ENCODE measurements around the gene CLSTN3. TPM values are rescaled to one million over a fixed set of nuclear protein-coding genes. Genes with fewer than 3 reads are reported as not detected.

CLSTN3 gene
- total RNA-seq: 3.7 TPM
- long read RNA-seq, full-length matches to known transcripts: 3 of 4 reads
- long read RNA-seq, partial matches to known transcripts: 1 of 4 reads
- long read RNA-seq, other reads (novel, unspliced or antisense): 0 of 4 reads

DNA sequence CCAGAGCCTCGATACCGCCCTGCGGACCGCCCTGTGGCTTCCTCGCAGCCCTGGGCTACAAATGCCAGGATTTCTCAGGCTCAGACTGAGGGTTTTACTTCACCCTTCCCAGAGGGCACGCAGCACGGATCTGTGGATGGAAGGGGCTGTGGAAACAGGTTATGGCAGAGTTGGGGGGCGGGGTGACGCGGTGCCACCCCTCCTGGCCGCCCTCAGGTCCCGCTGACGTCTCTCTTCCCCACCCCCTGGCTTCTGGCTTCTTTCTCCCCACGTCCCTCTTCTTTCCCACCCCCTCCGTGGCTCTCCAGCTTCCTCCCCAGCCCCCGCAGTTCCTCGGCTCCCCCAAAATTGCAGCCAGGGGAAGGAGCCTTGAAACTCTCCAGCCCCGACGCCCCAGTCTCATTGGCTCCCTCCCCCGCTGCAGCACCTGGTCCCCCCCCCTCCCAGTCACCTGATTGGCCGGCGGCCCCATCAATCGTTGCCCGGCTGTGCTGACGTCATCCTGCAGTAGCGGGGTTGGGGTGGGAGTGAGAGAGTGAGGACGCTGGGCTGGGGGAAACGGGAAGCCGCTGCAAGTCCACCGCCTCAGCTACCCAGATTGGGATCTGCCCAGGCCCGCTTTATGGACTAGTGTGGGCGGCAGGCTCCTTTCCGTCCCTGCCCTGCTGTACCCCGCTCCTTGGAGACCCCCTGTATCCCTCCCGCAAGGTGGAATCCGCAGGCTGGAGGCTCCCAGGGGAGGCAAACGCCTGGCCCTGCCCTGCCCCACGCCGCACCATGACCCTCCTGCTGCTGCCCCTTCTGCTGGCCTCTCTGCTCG, at the start of gene CLSTN3:
Gene CLSTN3 (plus strand): TSS at position 500 of the 820 bp plus-strand sequence. CDS start 278 bp downstream, at position 778.
- peak; percentile 89 for ATAC-seq (ENCODE audit: poor library complexity)
- peak; percentile 82 for DNase-seq
- intact Hi-C loops (cut with DNase I): no loop called here

DNA sequence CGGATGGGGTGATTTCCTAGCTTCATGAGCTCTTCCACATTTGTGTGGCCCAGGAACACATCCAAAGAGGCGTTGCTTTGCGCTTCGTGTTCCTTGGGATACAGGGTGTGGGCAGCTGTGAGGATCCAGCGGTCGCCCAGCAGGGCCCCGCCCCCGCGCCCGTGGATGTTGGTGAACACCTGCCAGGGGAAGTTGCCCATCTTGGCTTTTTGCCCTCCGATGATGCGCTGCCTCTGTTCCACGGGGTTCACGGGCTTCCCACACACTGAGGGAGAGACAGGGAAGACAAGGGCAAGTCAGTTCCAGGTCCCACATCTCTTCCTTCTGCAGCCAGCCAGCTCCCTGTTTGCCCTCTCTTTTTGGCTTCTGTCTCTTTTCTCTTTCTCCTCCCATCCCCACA, 49.1 kb upstream of the CLSTN3 start:
- DNase-seq (no peak), ATAC-seq (ENCODE audit: poor library complexity) (no peak)
- intact Hi-C loops (cut with DNase I): no loop called here

DNA sequence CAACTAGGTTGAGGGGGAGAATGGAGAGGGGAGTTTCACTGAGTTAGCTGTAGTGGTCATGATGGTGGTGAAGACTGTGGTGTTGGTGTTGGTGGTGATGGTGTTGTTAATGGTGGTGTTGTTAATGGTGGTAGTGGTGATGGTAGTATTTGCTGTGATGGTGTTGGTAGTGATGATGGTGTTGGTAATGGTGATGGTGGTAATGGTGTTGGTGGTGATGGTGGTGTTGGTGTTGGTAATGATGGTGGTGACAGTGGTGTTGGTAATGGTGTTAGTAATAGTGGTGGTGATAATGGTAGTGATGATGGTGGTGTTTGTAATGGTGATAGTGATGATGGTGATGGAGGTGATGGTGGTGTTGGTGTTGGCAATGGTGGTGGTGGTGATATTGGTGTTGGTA, 47.0 kb upstream of the CLSTN3 start:
- DNase-seq (no peak), ATAC-seq (ENCODE audit: poor library complexity) (no peak)
- intact Hi-C loops (cut with DNase I): no loop called here

DNA sequence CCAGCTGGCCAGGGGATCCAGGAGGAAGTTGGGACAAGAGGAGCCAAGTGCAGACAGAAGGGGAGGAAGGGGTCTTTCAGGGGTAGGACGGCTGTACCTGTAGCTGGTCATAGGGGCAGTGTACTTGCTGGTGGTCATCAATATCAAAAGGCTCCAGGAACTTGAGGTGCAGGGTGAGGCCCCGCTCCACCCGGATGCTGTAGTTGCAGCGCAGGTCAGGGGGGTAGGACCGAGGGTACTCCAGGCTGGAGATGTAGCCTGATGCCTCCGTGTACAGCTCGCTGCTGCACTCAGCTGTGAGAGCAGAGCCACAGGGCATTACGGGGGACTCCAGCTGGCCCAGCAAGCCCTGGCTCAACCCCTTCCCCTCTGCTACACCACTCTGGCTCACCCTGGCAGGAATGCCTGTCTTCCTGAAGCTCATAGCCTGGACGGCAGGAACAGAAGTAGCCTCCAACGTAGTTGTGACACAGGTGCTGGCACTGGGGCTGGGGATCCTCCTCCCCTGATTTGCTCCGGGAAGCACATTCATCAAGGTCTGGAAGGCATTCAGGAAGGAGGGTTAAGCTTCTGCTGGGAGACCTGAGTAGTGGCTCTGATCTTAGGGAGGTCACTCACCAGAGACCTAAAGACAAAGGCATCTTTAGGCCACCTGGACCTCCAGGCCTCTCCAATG, 40.8 kb upstream of the CLSTN3 start:
- intact Hi-C loops (cut with DNase I): no loop called here
- no peak for ATAC-seq (ENCODE audit: poor library complexity)
- no peak for DNase-seq

DNA sequence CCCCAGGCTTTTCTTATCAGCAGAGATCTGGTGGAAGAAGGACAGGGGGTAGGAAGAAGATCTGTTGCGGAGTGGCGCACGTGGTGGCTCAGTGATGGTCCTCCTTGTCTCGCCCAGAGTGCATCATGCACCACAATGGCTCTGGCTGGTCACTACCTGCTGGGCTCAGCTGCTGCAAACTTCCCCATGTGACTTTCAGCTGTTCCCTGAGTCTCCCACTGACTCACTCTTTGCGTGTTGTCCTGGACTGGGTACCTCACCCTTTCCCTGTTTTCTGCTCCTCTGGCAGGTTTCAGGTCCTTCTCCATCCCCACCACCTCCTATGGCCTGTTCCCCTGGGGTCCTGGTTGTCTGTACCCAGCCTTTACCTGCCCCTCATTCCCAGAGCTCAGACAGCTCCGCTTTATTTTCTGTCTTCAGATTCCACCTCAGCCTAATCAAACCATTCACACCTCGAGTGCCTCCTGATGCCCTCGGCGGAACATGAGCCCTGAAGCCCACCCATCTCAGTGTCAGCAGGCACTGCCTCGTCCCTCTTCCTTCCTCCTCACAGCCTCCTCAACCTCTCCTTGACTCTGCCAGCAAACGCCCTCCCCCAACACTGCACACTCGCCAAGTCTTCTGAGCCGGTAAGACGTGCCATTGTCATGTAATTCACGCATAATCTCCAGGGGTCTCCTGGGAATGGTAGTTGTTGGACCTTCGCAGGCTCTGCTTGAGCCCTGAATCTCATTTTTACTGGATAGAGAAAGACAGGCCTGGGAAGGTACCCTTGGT, 39.8 kb upstream of the CLSTN3 start:
- ATAC-seq (ENCODE audit: poor library complexity): no peak

GRCh38 chr12:7091171-7091570, 39.0 kb upstream of the CLSTN3 start:
- no peak for ATAC-seq (ENCODE audit: poor library complexity)
- intact Hi-C loops (cut with DNase I): loop anchor here (5.0 kb wide), 1 partner anchor 34 kb away; no protein-coding TSS in a partner anchor

More for the DNA sequence above, 39.8 kb upstream of the CLSTN3 start:
- DNase-seq: no peak
- intact Hi-C loops (cut with DNase I): loop anchor here (5.0 kb wide), 1 partner anchor 33 kb away; no protein-coding TSS in a partner anchor

GRCh38 chr12:7091660-7092228, 38.4 kb upstream of the CLSTN3 start:
- DNase-seq: peak; percentile 73
- ATAC-seq (ENCODE audit: poor library complexity): peak; percentile 74
- intact Hi-C loops (cut with DNase I): loop anchor here (5.0 kb wide), 1 partner anchor 34 kb away; no protein-coding TSS in a partner anchor

More at GRCh38 chr12:7091171-7091570, 39.0 kb upstream of the CLSTN3 start:
- DNase-seq: no peak

GRCh38 chr12:7092229-7092985, 37.8 kb upstream of the CLSTN3 start, which contains the start of gene C1R:
C1R (minus strand) TSS chr12:7092445; CDS start chr12:7092388, 57 bp downstream.
- DNase-seq (peak; percentile 83), ATAC-seq (ENCODE audit: poor library complexity) (peak; percentile 83)
- intact Hi-C loops (cut with DNase I): loop anchor here (5.0 kb wide), 1 partner anchor 35 kb away; no protein-coding TSS in a partner anchor

GRCh38 chr12:7092986-7093460, 37.1 kb upstream of the CLSTN3 start:
- intact Hi-C loops (cut with DNase I): loop anchor here (5.0 kb wide), 1 partner anchor 36 kb away; no protein-coding TSS in a partner anchor
- ATAC-seq (ENCODE audit: poor library complexity) (no peak), DNase-seq (no peak)

DNA sequence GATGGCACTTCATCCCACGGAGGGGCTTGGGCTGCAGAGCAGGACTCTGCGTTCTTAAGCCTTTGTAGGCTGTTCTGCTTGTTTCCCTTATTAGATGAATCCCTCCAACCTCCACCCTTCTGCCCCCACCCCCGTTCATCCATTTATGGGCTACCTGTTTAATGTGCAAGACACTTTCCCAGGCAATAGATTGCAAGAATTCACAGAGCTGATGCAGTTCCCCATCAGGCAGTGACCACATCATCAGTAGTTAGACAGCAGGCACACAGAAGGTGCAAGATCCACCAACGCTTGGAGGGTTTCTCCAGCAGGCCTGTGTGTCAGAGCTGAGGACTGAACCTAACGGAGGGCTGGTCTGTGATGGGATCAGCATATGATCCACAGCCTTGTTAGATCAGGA, 36.7 kb upstream of the CLSTN3 start:
- intact Hi-C loops (cut with DNase I): loop anchor here (5.0 kb wide), 1 partner anchor 36 kb away; no protein-coding TSS in a partner anchor
- DNase-seq (no peak), ATAC-seq (ENCODE audit: poor library complexity) (no peak)

DNA sequence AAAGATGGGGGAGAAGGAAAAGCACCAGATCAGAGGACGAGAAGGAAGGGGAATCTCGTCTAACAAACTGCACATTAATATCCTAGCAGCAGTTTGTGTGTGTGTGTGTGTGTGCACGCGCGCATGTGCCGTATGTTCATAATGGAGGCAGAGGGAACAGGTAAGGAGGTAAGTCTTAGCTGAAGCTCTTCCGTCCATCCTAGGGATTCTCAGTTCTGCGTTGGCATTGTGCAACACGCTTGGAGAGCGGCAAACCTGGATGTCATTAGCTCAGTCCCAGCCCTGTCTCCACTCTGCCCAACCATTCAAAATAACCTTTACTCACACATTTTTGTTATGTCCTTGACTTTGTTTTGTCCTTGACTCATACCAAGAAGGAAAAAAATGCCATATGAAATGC, 36.3 kb upstream of the CLSTN3 start:
- ATAC-seq (ENCODE audit: poor library complexity): no peak
- intact Hi-C loops (cut with DNase I): loop anchor here (5.0 kb wide), 1 partner anchor 37 kb away; no protein-coding TSS in a partner anchor
- no peak for DNase-seq

DNA sequence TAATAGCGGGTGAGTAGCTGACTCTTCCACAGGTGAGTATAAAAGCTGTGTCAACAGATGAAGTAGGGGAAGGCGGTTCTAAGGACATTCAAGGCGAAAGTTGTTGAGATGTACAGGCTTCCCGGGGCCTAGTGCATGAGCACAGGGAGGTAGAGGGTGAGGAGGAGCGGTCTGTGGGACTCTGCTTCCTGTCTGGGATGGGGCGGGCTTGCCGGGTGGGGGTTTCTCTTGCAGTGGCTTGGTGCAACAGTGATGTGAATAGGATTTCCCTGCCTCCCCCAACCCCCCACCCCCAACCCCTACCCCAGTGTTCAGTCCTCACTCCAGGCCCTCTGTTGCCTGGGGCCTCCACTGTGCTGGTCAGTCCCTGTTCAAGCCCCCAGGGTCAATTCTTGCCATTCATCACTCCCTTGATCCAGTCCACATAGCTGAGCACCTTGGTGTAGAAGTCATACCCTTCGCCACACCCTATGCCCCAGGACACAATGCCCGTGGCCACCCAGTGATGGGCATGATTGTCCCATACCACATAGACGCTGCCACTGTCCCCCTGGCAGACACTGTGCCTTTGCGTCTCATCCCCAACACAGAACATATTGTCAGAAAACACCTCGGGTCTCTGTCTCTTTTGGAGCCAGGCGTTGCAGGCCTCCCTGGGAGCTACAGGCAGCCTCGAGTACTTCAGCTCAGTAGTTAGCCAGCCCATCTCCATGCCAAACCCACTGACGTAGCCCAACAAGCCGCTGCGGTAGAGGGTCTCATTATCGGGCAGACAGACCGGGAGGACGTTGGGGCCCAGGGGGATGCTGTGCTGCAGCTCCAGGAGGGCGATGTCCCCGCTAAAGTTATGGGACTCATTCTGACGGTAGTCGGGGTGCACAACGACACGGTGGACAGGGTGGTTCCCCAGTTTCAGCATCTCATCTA, 33.9 kb upstream of the CLSTN3 start:
- intact Hi-C loops (cut with DNase I): no loop called here
- no peak for DNase-seq
- no peak for ATAC-seq (ENCODE audit: poor library complexity)

DNA sequence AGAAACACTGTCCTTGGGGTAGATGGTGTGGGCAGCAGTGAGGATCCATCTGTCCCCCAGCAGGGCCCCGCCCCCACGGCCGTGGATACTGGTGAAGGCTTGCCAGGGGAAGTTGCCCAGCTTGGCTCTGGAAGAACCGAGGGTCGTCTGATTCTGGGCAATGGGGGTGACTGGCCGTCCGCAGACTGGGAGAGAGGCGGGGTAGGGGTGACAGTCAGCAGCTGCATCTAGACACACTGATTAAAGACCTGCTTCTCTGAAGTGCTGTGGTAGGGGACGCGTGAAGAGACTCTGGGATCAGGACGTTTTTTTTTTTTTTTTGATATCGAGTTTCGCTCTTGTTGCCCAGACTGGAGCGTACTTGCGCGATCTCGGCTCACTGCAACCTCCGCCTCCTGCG, 33.2 kb upstream of the CLSTN3 start:
- ATAC-seq (ENCODE audit: poor library complexity): no peak
- intact Hi-C loops (cut with DNase I): no loop called here
- no peak for DNase-seq

DNA sequence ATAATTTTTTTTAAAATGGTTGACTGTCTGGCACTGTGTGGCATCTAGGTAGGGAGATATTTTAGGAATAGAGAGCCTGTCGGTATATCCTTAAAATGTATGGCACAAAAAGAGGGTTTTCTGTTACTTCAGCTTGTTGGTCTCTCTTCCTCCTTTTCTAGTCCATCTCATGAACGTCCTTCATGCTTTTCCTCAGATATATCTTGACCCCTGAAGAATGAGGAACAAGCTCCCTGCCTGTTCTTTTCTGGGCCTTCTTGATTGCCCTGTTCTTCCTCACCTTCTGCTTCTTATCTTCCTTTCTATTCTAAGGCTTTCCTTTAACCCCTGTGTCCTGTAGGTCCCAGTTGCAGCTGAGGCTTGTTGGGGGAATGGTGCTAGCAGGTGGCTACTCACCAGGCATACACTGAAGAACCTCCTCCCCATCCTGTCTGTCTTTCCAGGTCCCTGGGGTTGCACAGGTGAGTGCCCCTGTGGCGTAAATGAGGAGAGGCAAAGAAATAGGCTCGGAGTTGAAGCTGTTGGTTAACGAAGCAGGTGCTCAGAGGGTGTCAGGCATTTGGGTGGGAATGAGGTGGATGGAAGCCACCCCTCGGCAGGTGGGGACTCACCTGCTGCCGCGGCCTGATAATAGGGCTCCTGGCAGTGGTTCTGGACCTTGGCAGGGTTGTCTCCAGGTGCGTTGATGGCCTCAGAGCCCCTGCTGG, 30.7 kb upstream of the CLSTN3 start:
- intact Hi-C loops (cut with DNase I): no loop called here
- ATAC-seq (ENCODE audit: poor library complexity): no peak
- no peak for DNase-seq

- intact Hi-C loops (cut with DNase I): no loop called here
- DNase-seq (no peak), ATAC-seq (ENCODE audit: poor library complexity) (no peak)
Measured at GRCh38 chr12:7100239-7100638, 29.9 kb upstream of the CLSTN3 start.
